ENCODE measurements around the gene KCTD2. TPM values are rescaled to one million over a fixed set of nuclear protein-coding genes. Genes with fewer than 3 reads are reported as not detected.
A peak's percentile ranks its signal among the peaks of the same experiment; 100 is the strongest.

Gene KCTD2
- total RNA-seq, 6 donors from 2014 or later: 17.8 to 26.1 (median 22.9) TPM

DNA sequence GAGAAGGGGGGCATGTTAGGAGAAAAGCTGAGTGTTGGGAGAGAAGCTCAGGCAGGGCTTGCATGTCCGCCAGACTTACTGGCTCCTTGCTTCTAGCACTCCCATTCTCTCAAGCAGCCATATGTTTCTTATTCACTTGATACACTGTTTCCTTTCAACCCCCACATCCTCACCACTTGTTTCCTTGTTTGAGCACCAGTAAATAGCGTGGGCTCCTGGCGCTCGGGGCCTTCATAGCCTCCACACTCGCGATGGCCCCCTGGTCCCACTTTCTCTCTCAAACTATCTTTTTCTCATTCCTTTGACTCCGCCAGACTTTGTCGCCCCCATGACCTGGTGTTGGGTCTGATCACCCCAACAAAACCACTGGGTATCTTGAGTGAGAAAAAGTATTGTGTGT lies 16.9 kb upstream of the KCTD2 start:
- 87 to 100% methylated on average over 8 of the region's 8 CpGs for WGBS, 2 donors
- Histone ChIP-seq H3K27ac (no peak overlapping the region), H3K4me1 (peaks cover 21 to 33% (median 25%) of the 10 kb centered on the region in 4 donors), H3K9me3 (no peaks in the 10 kb centered on the region), H3K4me3 (no peak overlapping the region), H3K27me3 (no peaks in the 10 kb centered on the region), H3K36me3 (no peaks in the 10 kb centered on the region)
- no peak for TF ChIP-seq POLR2AphosphoS5 (IDR thresholded peaks at IDR 0.05)
- no peak for TF ChIP-seq EP300 (IDR thresholded peaks at IDR 0.05)
- TF ChIP-seq POLR2A (IDR thresholded peaks at IDR 0.05): no peak
- TF ChIP-seq, protein P1, sequence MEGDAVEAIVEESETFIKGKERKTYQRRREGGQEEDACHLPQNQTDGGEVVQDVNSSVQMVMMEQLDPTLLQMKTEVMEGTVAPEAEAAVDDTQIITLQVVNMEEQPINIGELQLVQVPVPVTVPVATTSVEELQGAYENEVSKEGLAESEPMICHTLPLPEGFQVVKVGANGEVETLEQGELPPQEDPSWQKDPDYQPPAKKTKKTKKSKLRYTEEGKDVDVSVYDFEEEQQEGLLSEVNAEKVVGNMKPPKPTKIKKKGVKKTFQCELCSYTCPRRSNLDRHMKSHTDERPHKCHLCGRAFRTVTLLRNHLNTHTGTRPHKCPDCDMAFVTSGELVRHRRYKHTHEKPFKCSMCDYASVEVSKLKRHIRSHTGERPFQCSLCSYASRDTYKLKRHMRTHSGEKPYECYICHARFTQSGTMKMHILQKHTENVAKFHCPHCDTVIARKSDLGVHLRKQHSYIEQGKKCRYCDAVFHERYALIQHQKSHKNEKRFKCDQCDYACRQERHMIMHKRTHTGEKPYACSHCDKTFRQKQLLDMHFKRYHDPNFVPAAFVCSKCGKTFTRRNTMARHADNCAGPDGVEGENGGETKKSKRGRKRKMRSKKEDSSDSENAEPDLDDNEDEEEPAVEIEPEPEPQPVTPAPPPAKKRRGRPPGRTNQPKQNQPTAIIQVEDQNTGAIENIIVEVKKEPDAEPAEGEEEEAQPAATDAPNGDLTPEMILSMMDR (IDR thresholded peaks at IDR 0.05): no peak
- DNase-seq: no peak
- no peak for ATAC-seq (ENCODE audit: low FRiP score in 2 of 2)

DNA sequence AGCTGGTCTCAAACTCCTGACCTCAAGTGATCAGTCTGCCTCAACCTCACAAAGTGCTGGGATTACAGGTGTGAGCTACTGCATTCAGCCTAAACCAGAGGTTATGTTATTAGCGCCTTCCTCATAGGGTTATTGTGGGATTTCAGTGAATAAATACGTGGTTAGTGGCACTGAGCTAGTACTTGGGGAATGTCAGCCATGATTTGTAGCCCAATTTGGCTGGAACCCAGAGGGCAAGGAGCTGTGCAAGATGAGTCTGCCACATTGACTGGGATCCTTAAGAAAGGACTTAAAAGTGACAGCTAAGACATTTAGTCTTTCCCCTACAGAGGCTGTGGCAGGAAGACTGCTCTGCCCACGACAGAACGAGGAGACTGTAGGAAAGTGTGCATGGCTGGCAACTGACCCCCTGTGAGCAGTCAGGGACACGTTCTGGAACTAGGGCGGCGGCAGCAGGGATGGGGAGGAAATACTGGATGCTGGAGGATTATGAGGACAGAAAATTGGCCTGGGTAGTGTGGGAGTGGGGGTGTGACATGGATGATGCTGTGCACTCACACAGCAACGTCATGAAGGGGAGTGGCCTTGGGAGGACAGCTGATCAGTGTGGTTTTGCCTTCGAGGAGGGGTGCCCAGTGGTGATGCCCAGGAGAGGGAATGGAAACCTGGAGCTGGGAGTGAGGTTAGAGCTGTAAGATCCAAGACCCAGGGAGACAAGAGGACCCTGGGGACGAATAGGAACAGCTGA lies 14.9 kb upstream of the KCTD2 start:
- WGBS, 2 donors: 11 to 21% methylated on average over 10 of the region's 10 CpGs
- TF ChIP-seq, protein P1 (IDR thresholded peaks at IDR 0.05): no peak
- no peak for TF ChIP-seq EP300 (IDR thresholded peaks at IDR 0.05)
- TF ChIP-seq POLR2AphosphoS5 (IDR thresholded peaks at IDR 0.05): no peak
- TF ChIP-seq POLR2A (IDR thresholded peaks at IDR 0.05): no peak
- H3K27me3 ChIP-seq: no peaks in the 10 kb centered on the region
- peak overlapping the region; percentile 16 to 51 (median 29) for H3K27ac ChIP-seq
- ATAC-seq (ENCODE audit: low FRiP score in 2 of 2): peak; percentile 51
- H3K9me3 ChIP-seq: no peaks in the 10 kb centered on the region
- DNase-seq: peak in 1 of 2 donors; percentile 62
- H3K4me3 ChIP-seq: peak overlapping the region; percentile 20 to 75 (median 64)
- peaks cover 36 to 47% (median 40%) of the 10 kb centered on the region in 4 donors for H3K4me1 ChIP-seq
- no peaks in the 10 kb centered on the region for H3K36me3 ChIP-seq

DNA sequence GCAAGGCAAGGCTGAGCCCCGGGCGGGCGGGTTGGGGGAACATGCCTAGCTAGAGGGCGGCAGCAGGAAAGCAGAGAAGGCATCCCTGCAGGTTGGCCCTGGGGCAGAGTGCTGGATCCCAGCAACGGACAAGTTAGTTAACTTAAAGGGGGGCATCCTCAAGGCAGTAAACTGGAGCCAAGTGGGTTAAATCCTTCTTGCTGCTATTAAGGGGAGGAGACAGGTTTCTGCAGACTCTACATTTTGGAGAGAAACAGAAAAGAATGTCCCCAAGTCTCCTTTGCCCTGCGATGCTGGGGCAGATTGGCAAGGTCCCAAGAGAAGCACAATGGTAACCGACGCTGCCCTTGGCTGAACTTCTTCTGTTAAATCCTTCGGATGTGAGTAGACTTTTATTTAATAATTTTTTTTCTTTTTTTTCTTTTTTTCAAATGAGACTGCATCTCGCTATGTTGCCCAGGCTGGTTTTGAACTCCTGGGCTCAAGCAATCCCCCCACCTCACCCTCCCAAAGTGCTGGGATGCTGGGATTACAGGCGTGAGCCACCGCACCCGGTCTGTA lies 14.2 kb upstream of the KCTD2 start:
- no peaks in the 10 kb centered on the region for H3K36me3 ChIP-seq
- ATAC-seq (ENCODE audit: low FRiP score in 2 of 2) (no peak), DNase-seq (peak in 1 of 2 donors; percentile 62)
- 5 to 10% methylated on average over 13 of the region's 13 CpGs for WGBS, 2 donors
- peak overlapping the region; percentile 16 to 91 (median 36) for H3K27ac ChIP-seq
- peaks cover 36 to 47% (median 40%) of the 10 kb centered on the region in 4 donors for H3K4me1 ChIP-seq
- H3K4me3 ChIP-seq: peak overlapping the region; percentile 20 to 75 (median 64)
- TF ChIP-seq POLR2A (IDR thresholded peaks at IDR 0.05) (no peak), EP300 (IDR thresholded peaks at IDR 0.05) (no peak), POLR2AphosphoS5 (IDR thresholded peaks at IDR 0.05) (no peak)
- TF ChIP-seq, protein P1 (IDR thresholded peaks at IDR 0.05): no peak
- H3K9me3 ChIP-seq: no peaks in the 10 kb centered on the region
- H3K27me3 ChIP-seq: no peaks in the 10 kb centered on the region

DNA sequence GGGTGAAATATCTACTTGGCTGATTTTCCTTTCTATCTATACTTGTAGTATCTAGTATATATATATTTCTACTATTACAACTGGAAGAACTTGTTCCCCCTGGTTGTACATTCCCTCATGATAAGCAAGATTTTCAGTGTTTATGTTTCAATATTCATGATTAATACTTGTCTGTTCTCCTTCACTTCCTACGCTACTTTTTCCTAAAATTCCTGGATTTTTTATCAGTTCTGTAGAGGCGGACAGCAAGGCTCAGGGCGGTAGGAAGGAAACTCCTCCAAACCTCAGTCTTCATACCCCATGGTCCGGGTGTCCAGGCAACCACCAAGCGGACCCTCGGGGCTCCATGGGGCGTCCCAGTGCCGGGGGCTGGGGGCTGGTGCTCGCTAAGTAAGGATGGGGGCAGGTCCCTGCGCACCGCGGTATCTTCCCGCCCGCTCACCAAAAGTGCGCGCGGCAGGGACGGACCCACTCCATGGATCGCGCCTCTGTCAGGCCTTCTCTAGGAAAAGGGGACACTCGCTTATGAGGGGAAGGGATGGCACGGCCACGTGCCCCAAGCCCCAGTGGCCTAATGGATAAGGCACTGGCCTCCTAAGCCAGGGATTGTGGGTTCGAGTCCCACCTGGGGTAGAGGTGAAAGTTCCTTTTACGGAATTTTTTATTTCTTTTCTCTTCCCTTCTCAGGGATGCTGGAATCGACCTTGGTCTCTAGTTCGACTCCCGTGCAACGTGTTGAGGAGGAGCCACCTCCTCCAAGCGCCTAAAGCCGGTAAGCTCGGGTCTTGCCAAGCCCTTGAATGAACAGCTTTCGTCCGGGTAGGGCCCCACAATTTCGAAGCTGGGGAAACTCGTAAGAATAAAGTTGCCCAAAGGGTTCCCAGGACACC lies 13.4 kb upstream of the KCTD2 start:
- H3K9me3 ChIP-seq: no peaks in the 10 kb centered on the region
- TF ChIP-seq POLR2AphosphoS5 (IDR thresholded peaks at IDR 0.05): peak; percentile 43 to 65
- TF ChIP-seq EP300 (IDR thresholded peaks at IDR 0.05): no peak
- TF ChIP-seq, protein P1 (IDR thresholded peaks at IDR 0.05): no peak
- H3K4me1 ChIP-seq: peaks cover 36 to 47% (median 40%) of the 10 kb centered on the region in 4 donors
- peaks cover 4 to 8% (median 6%) of the 10 kb centered on the region in 4 donors for H3K36me3 ChIP-seq
- peak overlapping the region; percentile 82 to 91 (median 88) for H3K27ac ChIP-seq
- ATAC-seq (ENCODE audit: low FRiP score in 2 of 2) (peak; percentile 66 to 85), DNase-seq (peak; percentile 91 to 93)
- WGBS, 2 donors: 2% methylated on average over 23 to 30 of the region's 36 CpGs
- no peaks in the 10 kb centered on the region for H3K27me3 ChIP-seq
- H3K4me3 ChIP-seq: peak overlapping the region; percentile 18 to 75 (median 64)
